Thyroid gland (tissue), 4 donors: ENCODE data around the gene RPL3. TPM values are rescaled to one million over a fixed set of nuclear protein-coding genes. Genes with fewer than 3 reads are reported as not detected.

Experiments used
- DNase-seq, 2 donors: peaks; one replicate each; pipeline ENCODE4 v3.0.0-alpha.2; 2019
- H3K27ac ChIP-seq, 3 donors: fragments of 200-600 bp; sonication (generic); 1 replicate in 2 of 3; 2 replicates in 1 of 3; pipeline ENCODE4 v1.5.1; 2016 to 2019; ENCODE audit warnings: mild to moderate bottlenecking in 1 of 3, moderate library complexity in 1 of 3
- H3K27me3 ChIP-seq: fragments of 200-600 bp; sonication (generic); one replicate; pipeline ENCODE4 v1.5.1; 2019
- H3K36me3 ChIP-seq, 2 donors: fragments of 200-600 bp; sonication (generic); one replicate each; pipeline ENCODE4 v1.5.1; 2016 to 2019
- H3K4me1 ChIP-seq, 2 donors: fragments of 200-600 bp; sonication (generic); one replicate each; pipeline ENCODE4 v1.5.1; 2017 to 2019
- H3K4me3 ChIP-seq, 3 donors: fragments of 200-600 bp; sonication (generic); replicated peaks in 1 of 3; 1 replicate in 2 of 3; 2 replicates in 1 of 3; pipeline ENCODE4 v1.5.1; 2016; ENCODE audit warnings: mild to moderate bottlenecking in 1 of 3
- H3K9me3 ChIP-seq: fragments of 200-600 bp; sonication (generic); one replicate; pipeline ENCODE4 v1.5.1; 2017
- POLR2A ChIP-seq, 2 donors: fragments of 450-650 bp; IDR thresholded peaks; one replicate each; pipeline ENCODE4 v1.6.1; 2017; ENCODE audit warnings: antibody characterized with exemption in 2 of 2, mild to moderate bottlenecking in 2 of 2, moderate library complexity in 1 of 2
- WGBS, 2 donors: methylation state at CpG; one replicate each; pipeline ENCODE4 v1.1.5; 2017; 5-methylcytosine and 5-hydroxymethylcytosine counted together
- intact Hi-C: fragments of 100-400 bp; cut with DNase I; formaldehyde crosslinking; loops from one replicate; pipeline ENCODE4 v1.15.1; 2023
- total RNA-seq, 4 donors: library from RNA; depleted of rRNA; stranded (reverse); fragments of >200 nt; gene quantifications; one replicate each; pipeline ENCODE4 v1.2.3, GENCODE V29; 2016
- TF ChIP-seq, protein P1 (sequence below), 6 experiments: fragments of 200-600 bp in 3 of 6; fragments of 450-650 bp in 3 of 6; sonication (generic) in 3 of 6; IDR thresholded peaks; one replicate each; pipeline ENCODE4 v1.5.1; 2016 to 2019; ENCODE audit warnings: antibody characterized with exemption in 6 of 6, mild to moderate bottlenecking in 2 of 6, inconsistent platforms in 1 of 6, moderate library complexity in 1 of 6

RPL3 gene
- total RNA-seq, 4 donors from 2014 or later, result 1,451 to 2,031 (median 1,880) TPM

- H3K4me1 ChIP-seq, result peaks cover 20 to 36% of the 10 kb centered on the region in 2 donors
- no peak overlapping the region for H3K4me3 ChIP-seq
- peaks cover 65 to 67% of the 10 kb centered on the region in 2 donors for H3K36me3 ChIP-seq
- no peaks in the 10 kb centered on the region for H3K27me3 ChIP-seq
- no peaks in the 10 kb centered on the region for H3K9me3 ChIP-seq
- TF ChIP-seq, protein P1, sequence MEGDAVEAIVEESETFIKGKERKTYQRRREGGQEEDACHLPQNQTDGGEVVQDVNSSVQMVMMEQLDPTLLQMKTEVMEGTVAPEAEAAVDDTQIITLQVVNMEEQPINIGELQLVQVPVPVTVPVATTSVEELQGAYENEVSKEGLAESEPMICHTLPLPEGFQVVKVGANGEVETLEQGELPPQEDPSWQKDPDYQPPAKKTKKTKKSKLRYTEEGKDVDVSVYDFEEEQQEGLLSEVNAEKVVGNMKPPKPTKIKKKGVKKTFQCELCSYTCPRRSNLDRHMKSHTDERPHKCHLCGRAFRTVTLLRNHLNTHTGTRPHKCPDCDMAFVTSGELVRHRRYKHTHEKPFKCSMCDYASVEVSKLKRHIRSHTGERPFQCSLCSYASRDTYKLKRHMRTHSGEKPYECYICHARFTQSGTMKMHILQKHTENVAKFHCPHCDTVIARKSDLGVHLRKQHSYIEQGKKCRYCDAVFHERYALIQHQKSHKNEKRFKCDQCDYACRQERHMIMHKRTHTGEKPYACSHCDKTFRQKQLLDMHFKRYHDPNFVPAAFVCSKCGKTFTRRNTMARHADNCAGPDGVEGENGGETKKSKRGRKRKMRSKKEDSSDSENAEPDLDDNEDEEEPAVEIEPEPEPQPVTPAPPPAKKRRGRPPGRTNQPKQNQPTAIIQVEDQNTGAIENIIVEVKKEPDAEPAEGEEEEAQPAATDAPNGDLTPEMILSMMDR (IDR thresholded peaks at IDR 0.05), result no peak
- intact Hi-C loops, result loop anchor here (10.0 kb wide), 2 partner anchors 81 to 311 kb away; no protein-coding TSS in a partner anchor
- DNase-seq, result no peak
- no peak overlapping the region for H3K27ac ChIP-seq
- WGBS, 2 donors, result 89 to 93% methylated on average over 11 to 12 of the region's 13 CpGs
Measured at GRCh38 chr22:39315389-39315788, 4.0 kb downstream of the RPL3 start.

- DNase-seq, result no peak
- WGBS, 2 donors, result 92 to 94% methylated on average over 13 to 14 of the region's 14 CpGs
- intact Hi-C loops, result loop anchor here (10.0 kb wide), 2 partner anchors 80 to 310 kb away; no protein-coding TSS in a partner anchor
- H3K4me1 ChIP-seq, result peaks cover 20 to 36% of the 10 kb centered on the region in 2 donors
- no peaks in the 10 kb centered on the region for H3K9me3 ChIP-seq
- no peak overlapping the region for H3K4me3 ChIP-seq
- TF ChIP-seq, protein P1 (IDR thresholded peaks at IDR 0.05), result no peak
- no peak for TF ChIP-seq POLR2A (IDR thresholded peaks at IDR 0.05)
- H3K27me3 ChIP-seq, result no peaks in the 10 kb centered on the region
- peaks cover 65 to 67% of the 10 kb centered on the region in 2 donors for H3K36me3 ChIP-seq
- H3K27ac ChIP-seq, result no peak overlapping the region
Measured at GRCh38 chr22:39314251-39314971, 5.0 kb downstream of the RPL3 start.

- H3K27ac ChIP-seq, result no peak overlapping the region
- TF ChIP-seq, protein P1 (IDR thresholded peaks at IDR 0.05), result no peak
- no peak for TF ChIP-seq POLR2A (IDR thresholded peaks at IDR 0.05)
- DNase-seq, result no peak
- peaks cover 16 to 34% of the 10 kb centered on the region in 2 donors for H3K4me1 ChIP-seq
- H3K27me3 ChIP-seq, result no peaks in the 10 kb centered on the region
- H3K36me3 ChIP-seq, result peaks cover 65 to 67% of the 10 kb centered on the region in 2 donors
- intact Hi-C loops, result loop anchor here (10.0 kb wide), 2 partner anchors 79 to 309 kb away; no protein-coding TSS in a partner anchor
- no peaks in the 10 kb centered on the region for H3K9me3 ChIP-seq
- WGBS, 2 donors, result 86 to 94% methylated on average over 13 to 17 of the region's 20 CpGs
- H3K4me3 ChIP-seq, result no peak overlapping the region
Measured at GRCh38 chr22:39313258-39314001, 6.0 kb downstream of the RPL3 start.

- H3K27ac ChIP-seq, result no peak overlapping the region
- intact Hi-C loops, result loop anchor here (10.0 kb wide), 2 partner anchors 78 to 308 kb away; no protein-coding TSS in a partner anchor
- TF ChIP-seq, protein P1 (IDR thresholded peaks at IDR 0.05), result no peak
- no peak for TF ChIP-seq POLR2A (IDR thresholded peaks at IDR 0.05)
- WGBS, 2 donors, result 87 to 95% methylated on average over 5 of the region's 5 CpGs
- H3K4me3 ChIP-seq, result no peak overlapping the region
- H3K4me1 ChIP-seq, result peaks cover 9 to 24% of the 10 kb centered on the region in 2 donors
- H3K36me3 ChIP-seq, result peaks cover 57 to 60% of the 10 kb centered on the region in 2 donors
- H3K9me3 ChIP-seq, result no peaks in the 10 kb centered on the region
- no peak for DNase-seq
- H3K27me3 ChIP-seq, result no peaks in the 10 kb centered on the region
Measured at GRCh38 chr22:39312410-39312809, 7.0 kb downstream of the RPL3 start.
